ENCODE measurements around the gene SIGLEC5.

DNA sequence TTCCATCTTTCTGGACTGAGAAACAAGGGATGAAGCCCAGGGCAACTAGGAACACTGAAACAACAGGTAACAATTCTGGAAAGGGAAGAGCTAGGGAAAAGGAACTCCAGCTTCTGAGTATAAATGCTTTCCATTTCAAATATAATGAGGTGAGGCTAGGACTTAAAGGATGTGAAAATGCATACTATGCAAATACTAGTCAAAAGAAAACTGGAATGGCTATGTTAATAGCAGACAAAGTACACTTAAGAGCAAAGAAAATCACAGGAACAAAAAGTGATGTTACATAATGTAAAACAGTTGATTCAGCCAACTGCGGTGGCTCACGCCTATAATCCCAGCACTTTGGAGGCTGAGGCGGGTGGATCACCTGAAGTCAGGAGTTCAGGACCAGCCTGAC lies 10.2 kb upstream of the SIGLEC5 start:
- no peak for TF ChIP-seq CREB1 (CRISPR knock-in tag; IDR thresholded peaks at IDR 0.05; ENCODE audit: low read depth)
- no peak for TF ChIP-seq EZH2 (IDR thresholded peaks at IDR 0.05; ENCODE audit: low read depth, unreplicated experiment)
- TF ChIP-seq, protein P1, sequence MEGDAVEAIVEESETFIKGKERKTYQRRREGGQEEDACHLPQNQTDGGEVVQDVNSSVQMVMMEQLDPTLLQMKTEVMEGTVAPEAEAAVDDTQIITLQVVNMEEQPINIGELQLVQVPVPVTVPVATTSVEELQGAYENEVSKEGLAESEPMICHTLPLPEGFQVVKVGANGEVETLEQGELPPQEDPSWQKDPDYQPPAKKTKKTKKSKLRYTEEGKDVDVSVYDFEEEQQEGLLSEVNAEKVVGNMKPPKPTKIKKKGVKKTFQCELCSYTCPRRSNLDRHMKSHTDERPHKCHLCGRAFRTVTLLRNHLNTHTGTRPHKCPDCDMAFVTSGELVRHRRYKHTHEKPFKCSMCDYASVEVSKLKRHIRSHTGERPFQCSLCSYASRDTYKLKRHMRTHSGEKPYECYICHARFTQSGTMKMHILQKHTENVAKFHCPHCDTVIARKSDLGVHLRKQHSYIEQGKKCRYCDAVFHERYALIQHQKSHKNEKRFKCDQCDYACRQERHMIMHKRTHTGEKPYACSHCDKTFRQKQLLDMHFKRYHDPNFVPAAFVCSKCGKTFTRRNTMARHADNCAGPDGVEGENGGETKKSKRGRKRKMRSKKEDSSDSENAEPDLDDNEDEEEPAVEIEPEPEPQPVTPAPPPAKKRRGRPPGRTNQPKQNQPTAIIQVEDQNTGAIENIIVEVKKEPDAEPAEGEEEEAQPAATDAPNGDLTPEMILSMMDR (conservative IDR thresholded peaks at IDR 0.05; ENCODE audit: low read depth in 2 of 2) = no peak
- no peak for TF ChIP-seq EZH2phosphoT487 (IDR thresholded peaks at IDR 0.05; ENCODE audit: unreplicated experiment)
- no peak for TF ChIP-seq POLR2AphosphoS5 (IDR thresholded peaks at IDR 0.05; ENCODE audit: low read depth)
